ENCODE data around the gene SLC35D1. TPM values are rescaled to one million over a fixed set of nuclear protein-coding genes. Genes with fewer than 3 reads are reported as not detected.
"Not testable (repeated sequence)": the region's sequence is repeated elsewhere in the genome, so short reads cannot be mapped to it uniquely, and the experiment has no call there.

SLC35D1 gene
- total RNA-seq, 2 experiments from 2014 or later: 10.8 to 13.1 TPM

GRCh38 chr1:66978201-66978600, 75.7 kb downstream of the SLC35D1 start:
- Histone ChIP-seq H3K4me1 (ENCODE audit: insufficient read depth, low read length, poor library complexity, severe bottlenecking) (peaks cover 29% of the 10 kb centered on the region), H2AFZ (ENCODE audit: low read length) (no peak overlapping the region), H3K4me2 (ENCODE audit: low read length) (no peak overlapping the region), H3K27ac (ENCODE audit: low read depth, low read length, poor library complexity, severe bottlenecking) (no peak overlapping the region), H3K36me3 (ENCODE audit: insufficient read depth, low read length) (peaks cover 98% of the 10 kb centered on the region), H4K20me1 (ENCODE audit: insufficient read depth, low read length) (no peaks in the 10 kb centered on the region), H3K79me2 (ENCODE audit: insufficient read depth, low read depth, low read length) (peaks cover 5% of the 10 kb centered on the region; the same call in 1 of the 2 replicates), H3K9me2 (ENCODE audit: insufficient read depth, low read length) (no peaks in the 10 kb centered on the region), H3K9me3 (ENCODE audit: low read length) (no peaks in the 10 kb centered on the region), H3K4me3 (ENCODE audit: low read depth, low read length, poor library complexity, severe bottlenecking) (no peak overlapping the region)
- no peak for DNase-seq (ENCODE audit: low spot score)
- no TSS peak for BruUV-seq (replicated peaks)
- POLR2A ChIA-PET: interaction anchor here (0.6 to 1.3 kb wide), 4 partner anchors 11 to 172 kb away, joined by 3 to 6 read pairs (median 3); no protein-coding TSS in a partner anchor
- CTCF ChIA-PET (ENCODE audit: unreplicated experiment): no interaction called here
- intact Hi-C loops (cut with micrococcal nuclease; ENCODE audit: unreplicated experiment): no loop called here
- no peak for TF ChIP-seq CTCF (conservative IDR thresholded peaks at IDR 0.05; ENCODE audit: low read length)
- TF ChIP-seq EZH2phosphoT487 (IDR thresholded peaks at IDR 0.05; ENCODE audit: borderline replicate concordance, low read depth, low read length): no peak

GRCh38 chr1:66968574-66968973, 85.4 kb downstream of the SLC35D1 start:
- Histone ChIP-seq H3K79me2 (ENCODE audit: insufficient read depth, low read depth, low read length) (peaks cover 3% of the 10 kb centered on the region; the same call in 1 of the 2 replicates), H3K9me2 (ENCODE audit: insufficient read depth, low read length) (no peaks in the 10 kb centered on the region), H3K4me3 (ENCODE audit: low read depth, low read length, poor library complexity, severe bottlenecking) (no peak overlapping the region), H2AFZ (ENCODE audit: low read length) (no peak overlapping the region), H3K27ac (ENCODE audit: low read depth, low read length, poor library complexity, severe bottlenecking) (no peak overlapping the region), H3K4me1 (ENCODE audit: insufficient read depth, low read length, poor library complexity, severe bottlenecking) (no peaks in the 10 kb centered on the region), H4K20me1 (ENCODE audit: insufficient read depth, low read length) (no peaks in the 10 kb centered on the region), H3K4me2 (ENCODE audit: low read length) (no peak overlapping the region), H3K36me3 (ENCODE audit: insufficient read depth, low read length) (peaks cover 94% of the 10 kb centered on the region), H3K9me3 (ENCODE audit: low read length) (peaks cover 5% of the 10 kb centered on the region; the same call in 1 of the 2 replicates)
- BruUV-seq (replicated peaks): no TSS peak
- DNase-seq (ENCODE audit: low spot score): no peak
- POLR2A ChIA-PET: interaction anchor here (1.0 kb wide), 1 partner anchor 27 kb away, joined by 3 read pairs; no protein-coding TSS in a partner anchor
- TF ChIP-seq CTCF (conservative IDR thresholded peaks at IDR 0.05; ENCODE audit: low read length) (no peak), EZH2phosphoT487 (IDR thresholded peaks at IDR 0.05; ENCODE audit: borderline replicate concordance, low read depth, low read length) (no peak)
- intact Hi-C loops (cut with micrococcal nuclease; ENCODE audit: unreplicated experiment): no loop called here
- CTCF ChIA-PET (ENCODE audit: unreplicated experiment): no interaction called here

GRCh38 chr1:66966188-66966873, 87.6 kb downstream of the SLC35D1 start:
- CTCF ChIA-PET (ENCODE audit: unreplicated experiment); BruUV-seq (replicated peaks); H3K4me3 ChIP-seq (ENCODE audit: low read depth, low read length, poor library complexity, severe bottlenecking); H4K20me1 ChIP-seq (ENCODE audit: insufficient read depth, low read length); H2AFZ ChIP-seq (ENCODE audit: low read length); DNase-seq (ENCODE audit: low spot score); H3K4me1 ChIP-seq (ENCODE audit: insufficient read depth, low read length, poor library complexity, severe bottlenecking); intact Hi-C loops (cut with micrococcal nuclease; ENCODE audit: unreplicated experiment); H3K4me2 ChIP-seq (ENCODE audit: low read length); H3K9me2 ChIP-seq (ENCODE audit: insufficient read depth, low read length); H3K79me2 ChIP-seq (ENCODE audit: insufficient read depth, low read depth, low read length); H3K27ac ChIP-seq (ENCODE audit: low read depth, low read length, poor library complexity, severe bottlenecking); H3K9me3 ChIP-seq (ENCODE audit: low read length): not testable (repeated sequence)
- peaks cover 95% of the 10 kb centered on the region for H3K36me3 ChIP-seq (ENCODE audit: insufficient read depth, low read length)
- POLR2A ChIA-PET: interaction anchor here (1.0 to 1.1 kb wide), 2 partner anchors 13 to 207 kb away, joined by 3 to 10 read pairs; no protein-coding TSS in a partner anchor
